K562 (cell line): ENCODE results near the gene LAGE3. TPM values are rescaled to one million over a fixed set of nuclear protein-coding genes. Genes with fewer than 3 reads are reported as not detected.

ENCODE experiments used
- ATF3 ChIP-seq, 2 experiments: fragments of 450-650 bp in 1 of 2; sonication (generic) in 1 of 2; formaldehyde crosslinking in 1 of 2; IDR thresholded peaks in 1 of 2; conservative IDR thresholded peaks in 1 of 2; 2 replicates each; pipeline versions ENCODE4 v1.6.1 to v1.8.1; 2016 to 2023; ENCODE audit warnings: mild to moderate bottlenecking in 2 of 2, moderate library complexity in 2 of 2, inconsistent platforms in 1 of 2, missing genetic modification reagents in 1 of 2
- ILF3 ChIP-seq: fragments of 450-650 bp; IDR thresholded peaks from 2 replicates; pipeline ENCODE4 v1.6.1; 2018; ENCODE audit warnings: antibody characterized with exemption, mild to moderate bottlenecking, moderate library complexity, borderline replicate concordance
- L3MBTL2 ChIP-seq: fragments of 450-650 bp; IDR thresholded peaks from 2 replicates; pipeline ENCODE4 v1.6.1; 2016; ENCODE audit warnings: mild to moderate bottlenecking, moderate library complexity
- MAZ ChIP-seq, 2 experiments: fragments of 450-650 bp in 1 of 2; sonication (generic) in 1 of 2; formaldehyde crosslinking; IDR thresholded peaks in 1 of 2; conservative IDR thresholded peaks in 1 of 2; 2 replicates each; pipeline versions ENCODE4 v1.4.0 to v1.5.0; 2020; ENCODE audit warnings: mild to moderate bottlenecking in 1 of 2, missing genetic modification reagents in 1 of 2
- MEIS2 ChIP-seq: fragments of 450-650 bp; IDR thresholded peaks from 2 replicates; pipeline ENCODE4 v1.6.1; 2014; ENCODE audit warnings: mild to moderate bottlenecking; ENCODE audit not compliant: partially characterized antibody
- POLR2G ChIP-seq: fragments of 200-400 bp; formaldehyde crosslinking; IDR thresholded peaks from 2 replicates; pipeline ENCODE4 v1.6.1; 2017; ENCODE audit warnings: low read depth, mild to moderate bottlenecking, antibody characterized with exemption, low read length, moderate library complexity
- SMARCA4 ChIP-seq: fragments of 450-650 bp; IDR thresholded peaks from 2 replicates; pipeline ENCODE4 v1.6.1; 2016
- TAF7 ChIP-seq: fragments of 450-650 bp; IDR thresholded peaks from 2 replicates; pipeline ENCODE4 v1.6.1; 2016; ENCODE audit warnings: missing genetic modification characterization, missing compliant biosample characterization
- ZBTB40 ChIP-seq, 2 experiments: fragments of 450-650 bp in 1 of 2; sonication (generic) in 1 of 2; formaldehyde crosslinking in 1 of 2; IDR thresholded peaks; 2 replicates each; pipeline versions ENCODE4 v1.7.1 to v1.9.0; 2016 to 2022; ENCODE audit warnings: inconsistent platforms in 1 of 2, mild to moderate bottlenecking in 1 of 2, missing genetic modification reagents in 1 of 2
- ZBTB49 ChIP-seq: sonication (generic); formaldehyde crosslinking; IDR thresholded peaks from 2 replicates; pipeline ENCODE4 v1.8.0; 2022; ENCODE audit warnings: missing genetic modification reagents, mild to moderate bottlenecking, borderline replicate concordance
- ZNF740 ChIP-seq, 3 experiments: fragments of 200-800 bp in 1 of 3; sonication (Bioruptor generic) in 1 of 3; sonication (generic) in 1 of 3; formaldehyde crosslinking in 1 of 3; IDR thresholded peaks; 2 replicates each; pipeline versions ENCODE4 v1.6.1 to v1.8.0; 2016 to 2022; ENCODE audit warnings: mild to moderate bottlenecking in 2 of 3, missing compliant biosample characterization in 2 of 3, missing genetic modification characterization in 2 of 3, missing genetic modification reagents in 1 of 3
- polyA plus RNA-seq, 8 experiments: library from polyadenylated mRNA; depleted of rRNA in 4 of 8; stranded (reverse) in 5 of 8; unstranded in 3 of 8; fragments of >200 nt; fragmentation: Nextera tagmentation in 2 of 8; fragmentation: Illumina TruSeq in 1 of 8; extraction: Ambion mirVana in 2 of 8; extraction: Trizol in 1 of 8; gene quantifications; 2 replicates each; pipeline versions ENCODE4 v1.2.1 to v1.2.3, GENCODE V29; 2011 to 2014; ENCODE audit warnings: inconsistent platforms in 1 of 8, missing spikeins in 1 of 8
- total RNA-seq, 7 experiments: library from RNA; depleted of rRNA in 6 of 7; stranded (reverse); fragments of >200 nt in 6 of 7; fragmentation: Illumina TruSeq in 2 of 7; extraction: Trizol in 2 of 7; gene quantifications; 2 replicates each; pipeline versions ENCODE4 v1.2.1 to v1.2.3, GENCODE V29; 2011 to 2021; ENCODE audit warnings: low replicate concordance in 1 of 7

Gene LAGE3
- total and polyA plus RNA-seq, 9 of the 15 experiments (the other 6 are each of a cell fraction or from before 2014, with no cell fraction given): 28.2 to 125 (median 35.8) TPM

GRCh38 chrX:154490414-154491083 is 11.5 kb upstream of the LAGE3 start, which contains the start of gene SLC10A3 (continued):
- no peak for TF ChIP-seq ZBTB40 (IDR thresholded peaks at IDR 0.05)
- no peak for TF ChIP-seq ZBTB40 (CRISPR knock-in tag; IDR thresholded peaks at IDR 0.05)
- peak; percentile 42; the same call in 1 of the 2 replicates for TF ChIP-seq TAF7 (tag)
- peak; percentile 50 for TF ChIP-seq ZNF740 (CRISPR knock-in tag; IDR thresholded peaks at IDR 0.05)
- TF ChIP-seq ZNF740 (tag; IDR thresholded peaks at IDR 0.05): peak in 1 of 2 experiments; percentile 35; a peak in 1 of 4 replicates
- no peak for TF ChIP-seq ATF3 (IDR thresholded peaks at IDR 0.05)
- TF ChIP-seq ATF3 (CRISPR knock-in tag; conservative IDR thresholded peaks at IDR 0.05): no peak
- TF ChIP-seq POLR2G: peak; percentile 96
- TF ChIP-seq ILF3: 0 out of 2 replicates have a peak, but pooled peaks have one; percentile 34
- 0 out of 2 replicates have a peak, but pooled peaks have one; percentile 48 for TF ChIP-seq SMARCA4
- peak; percentile 23 for TF ChIP-seq MEIS2
- no peak for TF ChIP-seq ZBTB49 (CRISPR knock-in tag)
- peak; percentile 17 to 54; a peak in 2 of 4 replicates for TF ChIP-seq MAZ (CRISPR knock-in tag; conservative IDR thresholded peaks at IDR 0.05 in 1 of 2, IDR thresholded peaks at IDR 0.05 in 1 of 2)
- 0 out of 2 replicates have a peak, but pooled peaks have one; percentile 9 for TF ChIP-seq L3MBTL2
